HEK293T (cell line): Measurements from ENCODE around the gene UBR3.

ENCODE experiments used
- FOXM1 ChIP-seq: fragments of 450-650 bp; IDR thresholded peaks from 2 replicates; pipeline ENCODE4 v1.6.1; 2017; ENCODE audit warnings: mild to moderate bottlenecking, borderline replicate concordance
- HDGF ChIP-seq: fragments of 450-650 bp; IDR thresholded peaks from 2 replicates; pipeline ENCODE4 v1.6.1; 2017; ENCODE audit warnings: antibody characterized with exemption, borderline replicate concordance
- SP1 ChIP-seq: fragments of 450-650 bp; IDR thresholded peaks from 2 replicates; pipeline ENCODE4 v1.6.1; 2017
- TARDBP ChIP-seq: fragments of 450-650 bp; IDR thresholded peaks from 2 replicates; pipeline ENCODE4 v1.6.1; 2016

DNA sequence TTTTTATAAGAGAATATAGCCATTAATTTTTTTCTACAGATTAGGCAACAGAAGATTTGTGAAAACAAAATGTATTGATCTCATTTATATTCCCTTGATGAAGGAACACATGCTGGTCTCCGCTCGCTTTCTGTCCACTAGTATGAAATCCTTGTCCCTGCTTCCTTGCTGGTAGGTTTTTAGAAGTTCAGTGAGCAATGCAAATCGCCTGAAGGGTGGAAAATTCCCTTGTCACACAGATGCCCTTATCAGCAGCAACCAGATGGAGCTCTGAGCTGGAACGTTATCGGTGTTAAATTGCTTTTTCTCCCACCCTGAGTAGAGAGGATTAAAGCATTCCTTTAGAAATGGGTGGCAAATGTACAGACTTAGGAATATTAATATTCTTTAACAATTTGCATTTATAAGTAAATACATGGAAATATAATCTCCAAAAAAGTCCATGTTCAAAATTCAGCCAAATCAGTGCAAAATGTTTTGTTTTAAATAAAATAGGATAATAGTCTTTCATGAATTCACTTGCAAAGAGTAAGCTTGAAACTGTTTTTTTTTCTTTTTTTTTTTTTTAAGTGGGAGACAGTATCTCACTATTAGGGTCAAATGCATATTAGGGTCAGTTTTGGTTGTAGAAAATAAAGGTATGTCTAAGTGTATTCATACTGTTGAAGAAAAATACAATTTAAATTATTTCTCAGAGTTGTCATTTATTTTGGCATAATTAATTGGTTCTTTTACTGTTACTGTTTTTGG, 186.7 kb downstream of the UBR3 start:
- TF ChIP-seq FOXM1 (no peak), SP1 (no peak), HDGF (no peak), TARDBP (no peak)
